Activated T-cell treated with anti-CD3 and anti-CD28 coated beads, Interleukin-2, amount 50 U/mL, for 1 hour (primary cell): ENCODE results near the gene DEFB131A.
"Not testable (repeated sequence)": the region's sequence is repeated elsewhere in the genome, so short reads cannot be mapped to it uniquely, and the experiment has no call there.

Experiments used
- DNase-seq: peaks from one replicate; pipeline ENCODE4 v3.0.0-alpha.2; 2020

DEFB131A gene

DNA sequence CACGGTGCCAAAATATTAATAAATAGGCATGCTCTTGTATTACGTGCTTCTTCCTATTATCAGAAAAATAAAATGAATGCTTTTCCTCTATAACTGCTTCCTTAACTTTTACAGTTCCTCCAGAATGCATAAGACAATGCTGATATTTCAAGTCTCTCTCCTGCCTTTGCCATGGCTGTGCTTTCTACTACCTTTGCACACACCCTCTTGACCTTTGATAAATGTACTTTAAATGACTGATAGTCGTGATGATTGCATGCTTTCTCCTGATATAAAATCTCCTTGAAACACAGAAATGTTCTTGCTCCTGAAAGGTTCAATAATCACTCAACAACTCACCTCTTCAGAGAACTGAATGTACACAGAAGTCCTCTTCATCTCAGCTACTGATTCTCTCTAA is at the start of gene DEFB131A:
TSS of gene DEFB131A (plus strand) at position 301 of the 400 bp plus-strand sequence. CDS start 120 bp downstream, outside the sequence.
- not testable (repeated sequence) for DNase-seq

GRCh38 chr4:9405774-9406173 is 38.4 kb upstream of the DEFB131A start:
- DNase-seq = not testable (repeated sequence)

DNA sequence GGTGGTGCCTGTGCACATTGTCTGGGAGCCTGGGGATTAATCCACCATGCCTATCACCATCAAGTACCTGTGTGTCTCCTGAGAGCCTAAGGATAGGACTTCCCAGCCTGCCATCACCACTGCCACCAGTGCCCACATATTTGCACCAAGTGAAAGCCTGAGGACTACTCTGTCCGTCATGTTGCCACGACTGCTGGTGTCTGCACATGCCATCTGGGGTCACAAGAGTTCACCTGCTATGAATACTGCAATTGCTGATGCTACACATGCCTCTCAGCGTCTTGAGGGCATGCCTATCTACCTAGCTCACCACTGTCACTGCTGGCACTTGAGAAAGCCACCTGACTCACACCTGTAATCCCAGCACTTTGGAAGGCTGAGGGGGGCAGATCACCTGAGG is 37.7 kb upstream of the DEFB131A start:
- not testable (repeated sequence) for DNase-seq

DNA sequence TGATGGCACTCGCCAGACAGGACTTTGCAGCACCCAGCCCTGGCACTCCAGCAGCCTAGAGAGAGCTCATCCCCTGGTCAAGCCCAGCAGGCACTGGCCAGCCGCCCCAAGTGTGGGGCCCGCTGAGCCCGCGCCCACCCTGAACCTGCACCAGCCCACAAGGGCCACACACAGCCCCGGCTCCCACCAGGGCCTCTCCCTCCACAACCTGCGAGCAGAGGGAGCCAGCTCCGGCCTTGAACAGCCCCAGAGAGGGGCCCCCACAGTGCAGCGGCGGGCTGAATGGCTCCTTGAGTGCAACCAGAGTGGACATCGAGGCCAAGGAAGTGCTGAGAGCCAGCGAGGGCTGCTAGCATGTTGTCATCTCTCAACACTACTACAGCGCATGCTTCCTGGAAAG is 34.4 kb upstream of the DEFB131A start:
- DNase-seq = no peak

- DNase-seq = not testable (repeated sequence)
Observed at GRCh38 chr4:9421884-9422455, 22.2 kb upstream of the DEFB131A start.

- not testable (repeated sequence) for DNase-seq
Observed at GRCh38 chr4:9425916-9426315, 18.3 kb upstream of the DEFB131A start.

GRCh38 chr4:9430061-9430460 is 14.2 kb upstream of the DEFB131A start:
- DNase-seq = not testable (repeated sequence)

- DNase-seq = not testable (repeated sequence)
Observed at GRCh38 chr4:9433320-9433719, 10.9 kb upstream of the DEFB131A start.

- not testable (repeated sequence) for DNase-seq
Observed at GRCh38 chr4:9436728-9437127, 7.5 kb upstream of the DEFB131A start.

GRCh38 chr4:9442355-9442754 is 1.9 kb upstream of the DEFB131A start:
- DNase-seq = not testable (repeated sequence)

- not testable (repeated sequence) for DNase-seq
Observed at GRCh38 chr4:9444681-9445080, 467 bp downstream of the DEFB131A start.

- DNase-seq = not testable (repeated sequence)
Observed at GRCh38 chr4:9452251-9452650, 8.0 kb downstream of the DEFB131A start.

DNA sequence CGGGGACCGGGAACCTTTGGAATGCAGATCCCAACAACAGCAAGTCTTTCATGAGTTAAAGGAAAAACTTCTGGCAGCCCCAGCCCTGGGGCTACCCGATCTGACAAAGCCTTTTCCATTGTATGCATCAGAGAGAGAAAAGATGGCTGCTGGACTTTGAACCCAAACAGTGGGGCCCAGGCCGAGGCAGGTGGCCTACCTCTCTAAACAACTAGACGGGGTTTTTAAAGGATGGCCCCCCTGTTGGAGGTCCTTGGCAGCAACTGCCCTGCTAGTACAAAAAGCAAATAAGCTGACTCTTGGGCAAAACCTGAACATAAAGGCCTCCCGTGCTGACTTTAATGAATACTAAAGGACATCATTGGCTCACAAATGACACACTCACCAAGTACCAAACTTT is 10.1 kb downstream of the DEFB131A start:
- DNase-seq = not testable (repeated sequence)

- not testable (repeated sequence) for DNase-seq
Observed at GRCh38 chr4:9455046-9455445, 10.8 kb downstream of the DEFB131A start.

DNA sequence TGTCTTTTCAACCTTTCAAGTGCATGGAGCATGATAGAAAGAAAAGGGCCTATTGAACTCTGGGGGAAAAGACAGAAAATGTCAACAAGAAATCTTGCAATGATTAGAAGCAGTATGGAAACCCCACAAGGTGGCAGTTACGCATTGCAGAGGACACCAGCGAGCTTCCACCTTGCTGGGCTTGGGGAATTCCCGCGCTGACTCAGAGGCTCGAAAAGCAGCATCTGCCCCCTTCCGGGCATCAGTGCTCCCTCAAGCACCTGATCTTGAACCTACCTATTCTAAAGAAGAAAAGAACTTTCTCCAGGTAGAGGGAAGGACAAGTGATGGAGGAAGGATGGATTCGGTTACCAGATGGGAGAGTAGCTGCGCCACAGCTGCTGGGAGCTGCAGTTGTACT is 35.3 kb downstream of the DEFB131A start:
- not testable (repeated sequence) for DNase-seq

GRCh38 chr4:9480066-9480465 is 35.9 kb downstream of the DEFB131A start:
- DNase-seq = not testable (repeated sequence)

DNA sequence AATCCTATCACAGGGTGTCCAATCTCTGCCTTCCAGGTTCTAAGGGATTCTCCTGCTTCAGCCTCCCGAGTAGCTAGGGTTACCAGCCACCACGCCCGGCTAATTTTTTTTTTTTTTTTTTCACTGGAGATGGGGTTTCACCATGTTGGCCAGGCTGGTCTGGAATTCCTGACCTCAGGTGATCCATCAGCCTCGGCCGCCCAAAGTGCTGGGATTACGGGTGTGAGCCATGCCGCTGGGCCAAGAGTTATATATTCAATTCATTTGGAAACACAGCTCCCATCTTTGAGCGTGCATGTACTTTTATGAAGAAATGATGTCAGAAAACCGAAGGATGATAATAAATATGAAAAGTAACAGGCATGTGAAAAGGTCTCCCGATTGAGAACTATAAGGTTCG is 38.7 kb downstream of the DEFB131A start:
- not testable (repeated sequence) for DNase-seq

GRCh38 chr4:9483682-9484081 is 39.5 kb downstream of the DEFB131A start:
- not testable (repeated sequence) for DNase-seq

DNA sequence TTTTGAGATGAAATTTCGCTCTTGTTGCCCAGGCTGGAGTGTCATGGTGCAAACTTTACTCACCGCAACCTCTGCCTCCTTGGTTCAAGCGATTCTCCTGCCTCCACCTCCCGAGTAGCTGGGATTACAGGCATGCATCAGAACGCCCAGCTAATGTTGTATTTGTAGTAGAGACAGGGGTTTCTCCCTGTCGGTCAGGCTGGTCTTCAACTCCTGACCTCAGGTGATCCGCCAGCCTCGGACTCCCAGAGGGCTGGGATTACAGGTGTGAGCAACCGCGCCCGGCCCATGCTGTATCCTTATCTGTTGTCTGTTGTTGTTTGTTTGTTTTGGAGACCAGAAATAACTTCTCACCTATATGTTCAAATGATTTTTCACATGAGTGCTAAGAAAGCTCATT is 42.7 kb downstream of the DEFB131A start:
- DNase-seq = not testable (repeated sequence)

DNA sequence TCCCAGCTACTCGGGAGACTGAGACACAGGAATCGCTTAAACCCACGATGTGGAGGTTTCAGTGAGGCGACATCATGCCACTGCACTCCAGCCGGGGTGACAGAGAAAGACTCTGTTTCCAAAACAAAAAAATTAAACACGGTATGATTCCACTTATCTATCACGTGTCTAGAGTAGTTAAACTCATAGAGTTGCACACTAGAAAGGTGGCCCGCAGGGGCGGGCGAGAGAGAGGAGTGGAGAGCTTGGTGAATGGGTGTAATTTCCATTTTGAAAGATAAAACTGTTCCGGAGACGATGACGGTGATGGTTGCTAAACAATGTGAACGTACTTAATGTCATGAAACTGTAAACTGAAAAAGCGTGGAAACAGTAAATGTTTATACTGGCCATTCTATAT is 44.6 kb downstream of the DEFB131A start:
- not testable (repeated sequence) for DNase-seq

DNA sequence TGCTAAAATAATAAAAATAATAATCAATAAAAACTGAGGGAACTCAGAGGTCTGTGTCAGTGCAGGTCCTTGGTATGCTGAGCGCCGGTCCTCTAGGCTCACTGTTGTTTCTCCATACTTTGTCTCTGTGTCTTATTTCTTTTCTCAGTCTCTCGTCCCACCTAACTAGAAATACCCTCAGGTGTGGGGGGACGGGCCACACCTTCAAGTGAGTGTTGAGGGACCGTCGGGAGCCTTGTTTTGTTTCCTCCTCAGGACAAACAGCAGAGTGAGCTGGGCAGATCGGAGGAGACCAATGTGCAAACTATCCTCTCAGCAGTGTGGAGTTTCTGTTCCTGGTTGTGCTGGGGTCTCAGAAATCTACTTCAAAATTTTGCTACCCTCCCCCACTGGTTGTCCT is 46.3 kb downstream of the DEFB131A start:
- DNase-seq = not testable (repeated sequence)

DNA sequence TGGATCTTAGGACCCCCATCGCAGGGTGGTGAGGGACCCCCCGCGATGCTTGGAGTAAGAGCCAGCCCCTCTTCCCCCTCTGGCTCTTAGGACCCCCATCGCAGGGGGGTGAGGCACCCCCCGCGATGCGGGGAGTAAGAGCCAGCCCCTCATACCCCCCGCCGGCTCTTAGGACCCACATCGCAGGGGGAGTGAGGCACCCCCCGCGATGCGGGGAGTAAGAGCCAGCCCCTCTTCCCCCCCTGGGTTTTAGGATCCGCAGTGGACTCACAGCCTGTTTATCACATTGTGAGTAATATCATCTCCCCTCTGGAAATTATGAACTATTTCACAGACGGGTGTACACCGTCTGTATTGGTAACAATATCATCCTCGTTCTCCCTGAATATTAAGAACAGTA is 46.8 kb downstream of the DEFB131A start:
- DNase-seq = not testable (repeated sequence)

GRCh38 chr4:9493589-9493988 is 49.4 kb downstream of the DEFB131A start:
- not testable (repeated sequence) for DNase-seq

GRCh38 chr4:9494256-9495035 is 50.2 kb downstream of the DEFB131A start:
- not testable (repeated sequence) for DNase-seq
